Brain microvascular endothelial cell (primary cell): Measurements from ENCODE around the gene MAP2K6.

Experiments used
- DNase-seq: peaks from one replicate; pipeline ENCODE4 v3.0.0-alpha.2; 2020
- H3K27ac ChIP-seq: fragments of 250-450 bp; sonication (Bioruptor Pico); 2 replicates; pipeline ENCODE4 v1.5.1; 2020; ENCODE audit warnings: mild to moderate bottlenecking, moderate library complexity
- H3K27me3 ChIP-seq: fragments of 250-450 bp; sonication (Bioruptor Pico); replicated peaks from 2 replicates; pipeline ENCODE4 v1.5.1; 2020; ENCODE audit warnings: mild to moderate bottlenecking
- H3K36me3 ChIP-seq: fragments of 250-450 bp; sonication (Bioruptor Pico); replicated peaks from 2 replicates; pipeline ENCODE4 v1.5.1; 2020; ENCODE audit warnings: mild to moderate bottlenecking
- H3K4me3 ChIP-seq: 2 replicates; pipeline ENCODE4 v1.5.1; 2011; ENCODE audit warnings: low read depth, mild to moderate bottlenecking, control low read depth, low read length, moderate library complexity
- CTCF ChIP-seq: IDR thresholded peaks from 2 replicates; pipeline ENCODE4 v1.5.1; 2011; ENCODE audit warnings: low read depth, mild to moderate bottlenecking, moderate library complexity, low read length, control low read depth, inconsistent platforms; ENCODE audit errors: missing control alignments
- in situ Hi-C: cut with HindIII; loops from 2 replicates; pipeline ENCODE4 v1.10.0; 2017; ENCODE audit warnings: low sequenced_read_pairs, low pct_ligation_motif_present

The MAP2K6 gene

GRCh38 chr17:69451416-69452394 lies 37.2 kb downstream of the MAP2K6 start:
- TF ChIP-seq CTCF: no peak
- in situ Hi-C loops: no loop called here
- no peak overlapping the region for H3K27ac ChIP-seq

GRCh38 chr17:69452664-69453260 lies 38.3 kb downstream of the MAP2K6 start:
- no peak for TF ChIP-seq CTCF
- in situ Hi-C loops: no loop called here
- H3K27me3 ChIP-seq: no peaks in the 10 kb centered on the region
- no peaks in the 10 kb centered on the region for H3K36me3 ChIP-seq
- no peak overlapping the region for H3K27ac ChIP-seq
- no peak for DNase-seq
- H3K4me3 ChIP-seq: no peak overlapping the region

More at GRCh38 chr17:69451416-69452394, 37.2 kb downstream of the MAP2K6 start:
- no peak for DNase-seq
- H3K4me3 ChIP-seq: no peak overlapping the region
- no peaks in the 10 kb centered on the region for H3K27me3 ChIP-seq
- H3K36me3 ChIP-seq: no peaks in the 10 kb centered on the region

GRCh38 chr17:69454051-69454450 lies 39.6 kb downstream of the MAP2K6 start:
- Histone ChIP-seq H3K4me3 (no peak overlapping the region), H3K27ac (no peak overlapping the region), H3K27me3 (no peaks in the 10 kb centered on the region), H3K36me3 (no peaks in the 10 kb centered on the region)
- no peak for DNase-seq
- no peak for TF ChIP-seq CTCF
- in situ Hi-C loops: no loop called here

GRCh38 chr17:69455040-69455439 lies 40.5 kb downstream of the MAP2K6 start:
- H3K36me3 ChIP-seq: no peaks in the 10 kb centered on the region
- no peak for DNase-seq
- H3K27ac ChIP-seq: no peak overlapping the region
- TF ChIP-seq CTCF: no peak
- no peak overlapping the region for H3K4me3 ChIP-seq
- in situ Hi-C loops: no loop called here
- no peaks in the 10 kb centered on the region for H3K27me3 ChIP-seq

- DNase-seq: no peak
- in situ Hi-C loops: no loop called here
- Histone ChIP-seq H3K27me3 (no peaks in the 10 kb centered on the region), H3K36me3 (no peaks in the 10 kb centered on the region), H3K27ac (no peak overlapping the region), H3K4me3 (no peak overlapping the region)
- TF ChIP-seq CTCF: no peak
Observed at GRCh38 chr17:69457603-69458002, 43.1 kb downstream of the MAP2K6 start.
